ENCODE data around the gene GPC1. TPM values are rescaled to one million over a fixed set of nuclear protein-coding genes. Genes with fewer than 3 reads are reported as not detected.

The GPC1 gene
- total RNA-seq, 1 donor from 2014 or later = 252 TPM

- peak overlapping the region; percentile 73 for H3K4me3 Mint-ChIP-seq (ENCODE audit: unreplicated experiment)
- peaks cover 11% of the 10 kb centered on the region for H3K27me3 Mint-ChIP-seq (ENCODE audit: low read depth, unreplicated experiment)
- Histone ChIP-seq H3K4me2 (ENCODE audit: low read length) (peak overlapping the region; percentile 61), H4K20me1 (ENCODE audit: insufficient read depth, low read length) (no peaks in the 10 kb centered on the region), H3K4me3 (ENCODE audit: insufficient read depth, low read depth, low read length) (no peak overlapping the region), H3K36me3 (ENCODE audit: insufficient read depth, low read length) (no peaks in the 10 kb centered on the region), H2AFZ (ENCODE audit: low read depth, low read length) (peak overlapping the region; percentile 44), H3K9me3 (ENCODE audit: insufficient read depth, low read depth, low read length) (no peaks in the 10 kb centered on the region), H3K4me1 (ENCODE audit: insufficient read depth, low read length) (peaks cover 19% of the 10 kb centered on the region), H3K9ac (ENCODE audit: low read length) (peak overlapping the region; percentile 50), H3K27me3 (ENCODE audit: insufficient read depth, low read length) (no peaks in the 10 kb centered on the region), H3K27ac (ENCODE audit: low read depth, low read length) (peak overlapping the region; percentile 67), H3K79me2 (ENCODE audit: insufficient read depth, low read length) (no peaks in the 10 kb centered on the region)
- peaks cover 1% of the 10 kb centered on the region for H3K9me3 Mint-ChIP-seq (ENCODE audit: unreplicated experiment)
- FAIRE-seq (no peak), DNase-seq (ENCODE audit: low read depth) (no peak)
- H3K36me3 Mint-ChIP-seq (ENCODE audit: low read depth, unreplicated experiment) = peaks cover 4% of the 10 kb centered on the region
- TF ChIP-seq, protein P1, sequence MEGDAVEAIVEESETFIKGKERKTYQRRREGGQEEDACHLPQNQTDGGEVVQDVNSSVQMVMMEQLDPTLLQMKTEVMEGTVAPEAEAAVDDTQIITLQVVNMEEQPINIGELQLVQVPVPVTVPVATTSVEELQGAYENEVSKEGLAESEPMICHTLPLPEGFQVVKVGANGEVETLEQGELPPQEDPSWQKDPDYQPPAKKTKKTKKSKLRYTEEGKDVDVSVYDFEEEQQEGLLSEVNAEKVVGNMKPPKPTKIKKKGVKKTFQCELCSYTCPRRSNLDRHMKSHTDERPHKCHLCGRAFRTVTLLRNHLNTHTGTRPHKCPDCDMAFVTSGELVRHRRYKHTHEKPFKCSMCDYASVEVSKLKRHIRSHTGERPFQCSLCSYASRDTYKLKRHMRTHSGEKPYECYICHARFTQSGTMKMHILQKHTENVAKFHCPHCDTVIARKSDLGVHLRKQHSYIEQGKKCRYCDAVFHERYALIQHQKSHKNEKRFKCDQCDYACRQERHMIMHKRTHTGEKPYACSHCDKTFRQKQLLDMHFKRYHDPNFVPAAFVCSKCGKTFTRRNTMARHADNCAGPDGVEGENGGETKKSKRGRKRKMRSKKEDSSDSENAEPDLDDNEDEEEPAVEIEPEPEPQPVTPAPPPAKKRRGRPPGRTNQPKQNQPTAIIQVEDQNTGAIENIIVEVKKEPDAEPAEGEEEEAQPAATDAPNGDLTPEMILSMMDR (IDR thresholded peaks at IDR 0.05; ENCODE audit: insufficient read depth, low read depth, low read length) = no peak
- TF ChIP-seq EZH2 (IDR thresholded peaks at IDR 0.05; ENCODE audit: insufficient read depth, low read length) = no peak
- peak overlapping the region; percentile 95 for H3K27ac Mint-ChIP-seq (ENCODE audit: unreplicated experiment)
- peaks cover 8% of the 10 kb centered on the region for H3K4me1 Mint-ChIP-seq (ENCODE audit: low read depth, unreplicated experiment)
Measured at GRCh38 chr2:240387325-240387668, 48.2 kb upstream of the GPC1 start.

GRCh38 chr2:240387669-240388358 lies 47.6 kb upstream of the GPC1 start:
- Mint-ChIP-seq H3K36me3 (ENCODE audit: low read depth, unreplicated experiment) (peaks cover 4% of the 10 kb centered on the region), H3K27me3 (ENCODE audit: low read depth, unreplicated experiment) (peaks cover 11% of the 10 kb centered on the region)

More at GRCh38 chr2:240387669-240388358, 47.6 kb upstream of the GPC1 start:
- TF ChIP-seq, protein P1 (IDR thresholded peaks at IDR 0.05; ENCODE audit: insufficient read depth, low read depth, low read length) = no peak
- TF ChIP-seq EZH2 (IDR thresholded peaks at IDR 0.05; ENCODE audit: insufficient read depth, low read length) = no peak
- DNase-seq (ENCODE audit: low read depth) = peak; percentile 94
- Histone ChIP-seq H4K20me1 (ENCODE audit: insufficient read depth, low read length) (no peaks in the 10 kb centered on the region), H3K79me2 (ENCODE audit: insufficient read depth, low read length) (no peaks in the 10 kb centered on the region), H3K27ac (ENCODE audit: low read depth, low read length) (peak overlapping the region; percentile 82), H3K4me3 (ENCODE audit: insufficient read depth, low read depth, low read length) (no peak overlapping the region), H3K36me3 (ENCODE audit: insufficient read depth, low read length) (no peaks in the 10 kb centered on the region), H3K4me2 (ENCODE audit: low read length) (peak overlapping the region; percentile 61), H3K27me3 (ENCODE audit: insufficient read depth, low read length) (no peaks in the 10 kb centered on the region), H3K9ac (ENCODE audit: low read length) (peak overlapping the region; percentile 78), H3K4me1 (ENCODE audit: insufficient read depth, low read length) (peaks cover 24% of the 10 kb centered on the region), H3K9me3 (ENCODE audit: insufficient read depth, low read depth, low read length) (no peaks in the 10 kb centered on the region), H2AFZ (ENCODE audit: low read depth, low read length) (peak overlapping the region; percentile 44)
- peaks cover 1% of the 10 kb centered on the region for H3K9me3 Mint-ChIP-seq (ENCODE audit: unreplicated experiment)
- peak; percentile 94 for FAIRE-seq
- peak overlapping the region; percentile 73 for H3K4me3 Mint-ChIP-seq (ENCODE audit: unreplicated experiment)
- H3K27ac Mint-ChIP-seq (ENCODE audit: unreplicated experiment) = peak overlapping the region; percentile 95
- H3K4me1 Mint-ChIP-seq (ENCODE audit: low read depth, unreplicated experiment) = peaks cover 8% of the 10 kb centered on the region

All from astrocyte (in vitro differentiated cells and primary cell).